ENCODE results near the gene SORL1-AS1.

SORL1-AS1 gene

DNA sequence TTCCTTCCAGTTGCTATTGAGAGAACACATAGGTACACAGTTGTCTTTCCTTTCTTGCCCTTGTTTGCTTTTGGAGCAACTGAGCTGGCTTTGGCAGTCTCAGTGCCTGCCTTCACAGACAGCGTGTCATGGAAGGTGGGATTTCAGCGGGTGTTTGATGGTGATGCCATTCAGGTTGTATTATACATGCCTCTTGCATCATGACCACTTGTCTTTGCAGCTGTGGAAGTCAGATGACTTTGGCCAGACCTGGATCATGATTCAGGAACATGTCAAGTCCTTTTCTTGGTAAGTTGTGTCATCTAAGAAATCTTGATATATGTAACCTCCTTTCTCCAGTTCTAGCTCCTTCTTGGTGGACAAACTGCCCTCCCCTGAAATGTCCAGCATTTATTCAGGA lies 37.1 kb upstream of the SORL1-AS1 start:
- TF ChIP-seq, protein P1, sequence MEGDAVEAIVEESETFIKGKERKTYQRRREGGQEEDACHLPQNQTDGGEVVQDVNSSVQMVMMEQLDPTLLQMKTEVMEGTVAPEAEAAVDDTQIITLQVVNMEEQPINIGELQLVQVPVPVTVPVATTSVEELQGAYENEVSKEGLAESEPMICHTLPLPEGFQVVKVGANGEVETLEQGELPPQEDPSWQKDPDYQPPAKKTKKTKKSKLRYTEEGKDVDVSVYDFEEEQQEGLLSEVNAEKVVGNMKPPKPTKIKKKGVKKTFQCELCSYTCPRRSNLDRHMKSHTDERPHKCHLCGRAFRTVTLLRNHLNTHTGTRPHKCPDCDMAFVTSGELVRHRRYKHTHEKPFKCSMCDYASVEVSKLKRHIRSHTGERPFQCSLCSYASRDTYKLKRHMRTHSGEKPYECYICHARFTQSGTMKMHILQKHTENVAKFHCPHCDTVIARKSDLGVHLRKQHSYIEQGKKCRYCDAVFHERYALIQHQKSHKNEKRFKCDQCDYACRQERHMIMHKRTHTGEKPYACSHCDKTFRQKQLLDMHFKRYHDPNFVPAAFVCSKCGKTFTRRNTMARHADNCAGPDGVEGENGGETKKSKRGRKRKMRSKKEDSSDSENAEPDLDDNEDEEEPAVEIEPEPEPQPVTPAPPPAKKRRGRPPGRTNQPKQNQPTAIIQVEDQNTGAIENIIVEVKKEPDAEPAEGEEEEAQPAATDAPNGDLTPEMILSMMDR (conservative IDR thresholded peaks at IDR 0.05; ENCODE audit: control insufficient read depth, insufficient read depth, low read depth, low read length) = no peak
- no peak overlapping the region for H3K4me3 ChIP-seq (ENCODE audit: control insufficient read depth, low read depth, low read length)
- no peak for DNase-seq (ENCODE audit: low read depth)

DNA sequence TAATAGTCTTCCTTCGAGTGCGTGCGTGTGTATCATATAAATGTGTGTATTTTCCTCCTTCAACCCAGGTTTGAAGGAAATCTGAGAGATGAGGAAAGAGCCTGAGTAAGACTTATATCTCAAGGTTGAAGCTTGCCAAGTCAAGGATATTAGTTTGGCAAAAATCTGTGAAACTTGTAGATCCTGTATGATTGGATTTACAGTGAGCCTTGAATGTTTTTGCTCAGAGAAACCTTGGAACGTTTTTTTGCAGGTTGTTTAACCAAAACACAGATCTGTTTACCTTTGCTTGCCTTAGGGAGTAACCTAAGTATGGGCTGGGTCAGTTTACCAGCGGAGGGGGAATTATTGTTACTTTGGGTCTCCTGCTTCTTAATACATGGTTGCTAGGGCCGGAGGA lies 35.9 kb upstream of the SORL1-AS1 start:
- no peak overlapping the region for H3K4me3 ChIP-seq (ENCODE audit: control insufficient read depth, low read depth, low read length)
- TF ChIP-seq, protein P1 (conservative IDR thresholded peaks at IDR 0.05; ENCODE audit: control insufficient read depth, insufficient read depth, low read depth, low read length) = no peak
- DNase-seq (ENCODE audit: low read depth) = no peak

DNA sequence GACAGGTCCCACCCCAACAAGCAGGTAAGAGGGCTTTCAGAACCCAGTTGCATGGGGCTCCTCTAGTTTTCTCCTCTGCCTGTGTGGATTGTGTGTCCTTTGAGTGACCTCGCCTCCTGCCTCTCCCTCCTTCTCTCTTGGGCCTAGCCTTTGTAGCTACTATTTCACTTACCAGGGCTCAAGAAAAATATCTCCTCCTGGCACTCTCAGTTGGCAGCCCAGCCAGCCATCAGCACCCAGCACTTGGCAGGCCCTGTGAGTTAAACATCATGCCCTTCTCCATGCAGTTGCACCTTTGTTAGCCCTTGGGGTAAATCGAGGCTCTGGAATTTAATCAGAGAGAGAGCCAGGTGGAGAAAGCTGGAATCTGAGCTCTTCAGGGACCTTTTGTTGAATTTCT lies 35.4 kb upstream of the SORL1-AS1 start:
- TF ChIP-seq, protein P1 (conservative IDR thresholded peaks at IDR 0.05; ENCODE audit: control insufficient read depth, insufficient read depth, low read depth, low read length) = no peak

DNA sequence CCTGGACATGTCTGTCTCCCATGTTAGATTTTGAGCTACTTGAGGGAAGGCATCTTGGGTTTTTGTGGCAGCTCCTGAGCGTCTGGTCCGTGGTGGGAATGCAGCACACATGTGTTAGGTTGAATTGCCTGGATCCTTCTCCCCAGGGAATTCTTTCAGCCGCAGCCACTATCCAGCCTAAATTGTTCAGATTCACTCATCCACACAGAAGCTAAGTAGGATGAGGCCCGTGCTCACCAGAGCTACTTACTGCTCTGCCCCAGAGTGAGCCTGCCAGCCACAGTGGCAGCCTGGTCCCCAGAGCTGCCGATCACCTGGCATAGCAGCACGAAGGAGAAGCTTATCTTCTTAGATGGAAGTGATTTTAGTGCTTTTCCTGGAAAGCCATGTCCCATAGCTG lies 34.4 kb upstream of the SORL1-AS1 start:
- TF ChIP-seq, protein P1 (conservative IDR thresholded peaks at IDR 0.05; ENCODE audit: control insufficient read depth, insufficient read depth, low read depth, low read length) = no peak
- no peak overlapping the region for H3K4me3 ChIP-seq (ENCODE audit: control insufficient read depth, low read depth, low read length)
- no peak for DNase-seq (ENCODE audit: low read depth)

More for the DNA sequence above, 35.4 kb upstream of the SORL1-AS1 start:
- DNase-seq (ENCODE audit: low read depth) = no peak
- no peak overlapping the region for H3K4me3 ChIP-seq (ENCODE audit: control insufficient read depth, low read depth, low read length)

DNA sequence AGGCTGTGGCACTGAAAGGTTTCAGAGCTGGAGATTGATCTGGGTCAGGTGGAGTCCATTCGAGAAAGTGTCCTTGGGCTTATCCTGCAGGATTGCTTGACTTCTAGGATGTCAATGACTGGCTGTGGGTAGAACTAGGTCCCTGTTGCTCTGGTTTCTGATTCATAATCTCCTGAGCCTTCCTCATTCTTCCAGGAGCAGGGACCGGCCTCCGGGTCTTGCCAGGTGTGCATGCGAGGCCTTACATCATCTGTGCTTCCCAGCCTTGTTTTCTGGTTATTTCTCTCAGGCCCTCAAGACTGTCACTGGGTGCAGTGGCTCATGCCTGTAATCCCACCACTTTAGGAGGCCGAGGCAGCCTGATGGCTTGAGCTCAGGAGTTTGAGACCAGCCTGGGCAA lies 33.3 kb upstream of the SORL1-AS1 start:
- no peak for DNase-seq (ENCODE audit: low read depth)
- H3K4me3 ChIP-seq (ENCODE audit: control insufficient read depth, low read depth, low read length) = no peak overlapping the region
- TF ChIP-seq, protein P1 (conservative IDR thresholded peaks at IDR 0.05; ENCODE audit: control insufficient read depth, insufficient read depth, low read depth, low read length) = no peak

DNA sequence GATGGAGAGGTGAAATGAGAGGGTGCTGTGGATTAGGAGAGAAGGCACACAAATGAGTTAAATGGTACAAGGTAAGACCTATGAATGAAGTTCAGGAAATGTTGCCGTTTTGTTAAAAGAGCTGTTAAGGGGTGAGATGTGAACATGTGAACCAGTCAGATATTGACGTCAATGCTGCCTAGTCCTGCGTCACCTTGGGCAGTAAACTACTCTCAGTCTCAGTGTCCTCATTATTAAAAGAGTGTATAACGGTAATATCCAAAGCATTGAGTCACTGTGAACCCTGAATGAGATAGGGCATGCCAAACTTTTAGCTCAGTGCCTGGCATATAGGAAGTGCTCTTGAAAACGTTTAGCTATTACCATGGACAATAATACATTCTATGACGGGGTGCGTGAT lies 32.4 kb upstream of the SORL1-AS1 start:
- no peak for DNase-seq (ENCODE audit: low read depth)
- no peak overlapping the region for H3K4me3 ChIP-seq (ENCODE audit: control insufficient read depth, low read depth, low read length)
- TF ChIP-seq, protein P1 (conservative IDR thresholded peaks at IDR 0.05; ENCODE audit: control insufficient read depth, insufficient read depth, low read depth, low read length) = no peak
